Brain pericyte (primary cell): ENCODE data around the gene ERP27.

Experiments used
- DNase-seq: peaks from one replicate; pipeline ENCODE4 v3.0.0-alpha.2; 2012; ENCODE audit warnings: low read depth, low spot score

The ERP27 gene

DNA sequence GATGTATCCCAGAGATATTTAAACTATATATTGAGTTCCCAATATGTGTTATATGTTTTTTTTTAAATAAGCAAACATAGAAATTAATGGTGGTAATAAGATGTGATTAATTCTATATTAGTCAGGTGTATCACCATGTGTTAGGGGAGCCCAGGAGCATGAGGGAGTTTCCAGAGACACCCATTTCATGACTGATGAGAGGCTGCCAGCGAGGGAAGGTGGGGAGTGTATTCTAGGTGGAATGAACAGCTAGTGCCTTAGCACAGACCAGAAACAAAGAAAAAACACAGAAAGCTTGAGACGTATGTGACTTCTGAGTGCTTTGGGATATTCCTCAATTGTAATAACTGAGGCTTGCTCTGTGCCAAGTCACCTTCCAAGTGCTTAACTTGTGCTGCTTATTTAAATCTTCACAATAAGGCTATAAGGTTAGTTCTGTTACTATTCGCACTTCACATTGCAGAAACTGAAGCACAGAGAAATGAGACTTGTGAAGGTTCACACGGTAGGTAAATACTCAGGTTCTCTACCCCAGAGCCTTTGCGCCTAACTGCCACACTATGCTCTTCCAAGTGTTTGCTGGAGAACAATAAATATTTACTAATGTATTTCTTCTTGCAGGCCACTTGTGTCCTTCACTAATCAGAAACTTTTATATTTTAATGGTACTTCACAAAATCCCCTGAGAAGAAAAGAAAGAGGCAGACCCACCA is 34.8 kb downstream of the ERP27 start:
- no peak for DNase-seq

DNA sequence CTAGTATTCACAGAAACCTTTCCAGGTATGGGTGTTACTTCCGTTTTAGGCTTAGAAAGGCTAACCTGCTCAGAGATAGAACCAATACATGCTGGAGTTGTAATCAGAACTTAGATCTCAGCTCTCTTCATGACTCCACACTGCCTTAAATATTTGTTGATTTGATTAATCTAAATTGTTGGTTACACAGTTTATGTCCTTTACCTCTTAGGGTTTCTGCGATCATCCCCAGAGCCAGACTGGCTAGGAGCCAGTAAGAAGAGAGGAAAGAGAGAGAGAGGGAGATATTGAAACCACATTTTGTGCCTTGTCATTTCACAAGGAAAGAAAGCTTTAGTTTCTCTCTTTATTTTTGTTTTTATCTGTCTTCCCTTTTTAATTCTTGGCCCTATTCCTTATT is 35.9 kb downstream of the ERP27 start:
- no peak for DNase-seq

DNA sequence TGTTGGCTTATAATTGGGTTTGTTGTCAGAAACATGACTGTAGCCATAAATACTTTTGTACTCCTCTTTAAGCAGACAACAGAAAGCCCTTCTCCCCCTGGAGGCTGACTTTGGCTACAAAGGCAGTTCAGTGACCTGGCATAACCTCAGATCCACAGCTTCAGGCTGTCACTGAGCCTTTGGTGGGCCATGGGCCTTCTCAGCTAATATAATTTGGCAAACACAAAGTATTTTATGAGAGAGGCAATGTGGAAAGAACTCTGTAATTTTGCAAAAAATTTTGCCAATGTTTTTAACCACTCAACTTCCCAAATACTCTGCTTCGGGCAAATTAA is 37.1 kb downstream of the ERP27 start:
- DNase-seq: no peak

DNA sequence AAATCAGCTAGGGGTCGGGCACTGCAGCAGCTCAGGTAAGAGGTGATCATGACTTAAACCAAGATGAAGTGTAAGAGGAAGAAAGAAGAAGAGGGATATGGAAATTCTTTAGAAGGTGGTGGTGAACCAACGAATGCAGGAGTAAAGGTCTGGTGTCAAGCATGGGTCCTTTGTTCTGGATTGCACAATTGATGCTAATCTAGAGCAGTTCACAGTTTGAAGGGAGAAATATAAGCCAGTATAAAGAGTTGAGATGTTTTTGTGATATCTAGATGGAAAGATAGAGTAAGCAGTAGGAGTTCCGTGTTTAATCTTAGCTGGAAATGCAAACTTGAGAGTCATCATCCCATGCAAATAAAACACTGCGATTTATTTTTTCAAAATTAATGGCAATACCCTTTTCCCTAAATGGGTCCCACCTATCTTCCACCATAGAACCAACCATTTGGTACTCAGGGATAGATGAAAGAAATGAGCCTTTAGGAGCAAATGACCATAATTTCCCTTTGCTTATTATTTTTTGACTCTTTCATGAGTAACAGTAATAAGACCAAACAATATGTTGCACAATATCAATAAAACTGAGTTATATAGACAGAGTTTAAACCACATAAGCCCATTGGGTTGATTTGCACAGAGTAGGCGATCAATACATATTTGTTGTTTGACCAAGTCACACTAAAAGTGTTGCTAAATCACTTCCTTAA is 37.7 kb downstream of the ERP27 start:
- no peak for DNase-seq

DNA sequence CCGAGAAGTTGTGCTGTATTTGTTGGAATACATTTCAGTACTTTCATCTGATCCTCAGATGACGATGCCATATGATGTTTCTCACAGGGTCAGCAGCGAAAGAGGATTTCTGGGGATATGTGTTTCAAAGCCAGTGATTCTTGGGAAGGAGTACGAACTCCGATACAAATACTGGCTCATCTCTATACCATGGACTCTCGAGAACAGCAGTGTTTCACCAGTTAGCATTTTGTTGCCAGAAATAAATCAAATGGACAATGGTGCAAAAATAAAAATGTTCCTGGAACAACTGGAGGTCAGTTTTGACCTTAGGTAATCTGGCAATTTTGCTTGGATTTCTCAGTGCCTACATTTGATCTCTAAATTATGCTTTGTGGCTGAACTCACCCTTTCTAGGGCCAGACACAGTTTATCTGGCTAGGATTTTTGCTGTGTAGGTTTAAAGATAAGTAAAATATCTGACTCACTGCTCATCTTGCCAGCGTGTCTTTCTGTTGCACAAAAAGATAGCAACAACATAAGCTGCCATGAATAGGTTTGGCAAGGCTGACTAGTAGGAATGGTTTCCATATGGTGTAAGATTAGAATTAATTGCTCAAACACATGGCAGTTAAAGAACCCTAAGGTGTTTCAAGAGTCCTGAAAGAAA is 41.7 kb downstream of the ERP27 start:
- DNase-seq: no peak

DNA sequence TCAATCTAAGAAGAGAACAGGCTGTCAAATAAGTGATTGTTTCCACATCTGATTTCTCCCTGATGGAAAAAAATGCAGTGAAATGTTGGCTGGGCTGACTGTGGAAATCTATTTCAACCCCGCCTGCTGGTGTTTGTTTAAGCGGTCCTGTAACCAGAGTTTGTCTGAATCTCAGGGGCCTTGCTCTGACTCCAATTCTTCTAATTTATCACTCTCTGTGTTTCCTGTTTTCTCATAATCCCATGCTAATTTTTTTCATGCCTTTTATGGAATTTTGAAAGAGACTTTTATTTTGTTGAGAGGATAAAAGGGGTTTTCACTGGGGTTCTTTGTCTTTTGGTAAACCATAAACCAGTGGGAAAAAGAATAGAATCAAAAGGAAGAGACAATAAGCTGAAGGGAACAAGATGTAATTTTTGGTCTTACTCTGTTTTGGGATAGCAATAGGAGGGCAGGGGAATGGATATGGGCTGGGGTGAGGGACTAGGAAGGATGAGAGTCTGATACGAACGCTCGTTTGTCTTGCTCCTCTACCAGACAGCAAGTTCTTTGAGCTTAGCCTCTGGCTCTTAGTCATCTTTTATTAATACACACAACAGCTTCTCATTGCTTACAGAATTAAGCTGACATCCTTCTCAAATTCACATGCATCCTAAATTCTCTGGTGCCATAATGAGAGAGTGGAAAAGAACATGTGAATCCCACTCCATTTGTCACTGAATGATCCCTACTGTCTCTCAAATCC is 44.7 kb downstream of the ERP27 start:
- DNase-seq: no peak

DNA sequence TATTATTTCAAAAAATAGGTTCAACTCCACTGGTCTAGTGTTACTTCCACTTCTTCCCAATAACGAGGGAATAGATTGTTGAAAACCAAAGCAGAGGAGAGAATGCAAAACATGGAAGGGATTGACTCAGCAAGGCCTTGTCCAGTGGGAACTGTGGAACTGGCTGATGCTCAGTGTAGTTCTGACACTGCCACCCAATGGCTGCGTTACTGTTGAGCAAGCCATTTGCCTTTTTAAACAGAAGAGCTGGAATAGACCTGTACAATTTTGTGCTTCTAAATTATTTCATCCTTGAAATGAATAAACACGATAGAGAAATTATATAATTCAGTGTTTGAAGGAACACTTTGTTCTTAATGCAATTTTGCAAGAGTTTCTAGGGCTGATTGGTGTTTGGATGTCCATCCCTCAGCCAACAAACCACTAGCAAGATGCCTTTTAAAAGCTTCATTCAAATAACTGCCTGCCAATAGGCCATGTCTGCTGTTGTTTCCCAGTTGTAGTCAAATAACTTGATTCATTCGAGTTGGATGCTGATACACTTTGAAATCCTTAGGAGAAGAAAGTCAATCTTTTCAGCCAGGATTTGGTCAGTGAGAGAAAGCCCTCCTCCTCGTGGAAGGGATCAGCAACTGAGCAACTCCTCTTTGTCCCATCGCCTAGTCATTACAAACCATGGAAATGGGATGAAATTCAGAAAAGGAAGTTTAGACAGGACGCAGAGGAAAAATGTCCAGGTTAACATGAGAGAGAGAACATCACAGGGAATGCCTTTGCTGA is 45.4 kb downstream of the ERP27 start:
- DNase-seq: no peak

DNA sequence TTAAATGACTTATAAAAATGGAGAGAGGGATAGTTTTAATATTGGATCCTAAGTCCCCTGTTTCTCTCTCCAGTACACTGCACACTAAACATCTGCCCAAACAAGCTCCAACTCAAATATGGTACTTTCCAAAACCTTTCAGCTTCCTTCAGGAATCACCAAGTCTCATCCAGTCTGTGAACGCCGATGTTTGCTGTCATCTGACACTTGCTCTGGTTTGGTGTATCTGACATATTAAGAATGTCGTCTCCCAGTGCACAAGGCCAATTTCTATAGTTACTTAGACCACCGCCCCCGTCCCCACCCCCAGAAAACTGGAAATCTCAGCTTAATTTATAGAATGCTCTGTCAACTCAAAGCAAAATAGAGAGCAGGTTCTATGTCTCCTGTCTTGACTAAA is 47.6 kb downstream of the ERP27 start:
- DNase-seq: no peak

DNA sequence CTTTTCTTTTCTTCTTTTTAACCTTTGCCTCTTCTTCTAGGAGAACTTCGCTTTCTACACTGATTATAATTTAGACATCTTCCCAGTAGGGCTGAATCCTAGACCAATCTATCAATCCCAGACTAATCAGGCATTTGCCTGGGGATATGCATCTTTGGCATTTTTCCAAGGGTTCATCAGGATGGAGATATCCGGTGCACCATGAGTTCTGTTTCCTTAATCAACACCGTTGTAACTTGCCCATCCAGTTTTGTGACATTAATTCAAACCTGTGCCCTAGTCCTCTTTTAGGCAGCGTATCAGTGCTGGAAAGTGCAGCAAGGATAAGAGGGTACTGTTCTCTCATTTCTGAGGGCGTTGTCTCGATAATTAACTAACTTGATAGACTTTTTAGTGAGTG is 52.1 kb downstream of the ERP27 start:
- DNase-seq: no peak

DNA sequence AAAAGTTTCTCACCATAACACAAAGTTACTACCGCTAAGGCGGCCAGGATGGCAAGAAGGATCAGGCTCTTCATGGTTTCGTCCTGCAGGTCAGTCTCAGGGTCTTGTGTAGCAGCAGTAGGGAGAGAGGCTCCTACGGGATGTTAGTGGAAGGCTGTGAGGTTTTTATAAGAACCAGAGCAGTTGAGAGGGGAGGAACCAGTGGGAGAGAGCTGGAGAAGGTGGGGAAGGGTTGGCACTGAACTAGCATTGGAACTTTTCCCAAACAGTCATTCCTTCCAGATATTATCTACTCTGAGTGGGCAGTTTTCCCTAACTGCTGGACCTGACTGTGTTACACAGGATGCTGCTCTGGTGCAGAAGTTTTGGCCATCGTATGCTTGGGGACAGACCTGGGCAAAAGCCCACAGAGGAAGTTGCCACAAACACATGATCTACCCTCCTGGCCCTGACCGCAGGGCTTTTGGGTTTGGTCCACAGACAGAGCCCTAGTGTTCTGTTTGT is 52.6 kb downstream of the ERP27 start, which contains the start of gene MGP:
Gene MGP, minus strand, starts transcription at position 137 of the 504 bp plus-strand sequence. Its CDS starts 63 bp downstream, at position 74.
- no peak for DNase-seq

DNA sequence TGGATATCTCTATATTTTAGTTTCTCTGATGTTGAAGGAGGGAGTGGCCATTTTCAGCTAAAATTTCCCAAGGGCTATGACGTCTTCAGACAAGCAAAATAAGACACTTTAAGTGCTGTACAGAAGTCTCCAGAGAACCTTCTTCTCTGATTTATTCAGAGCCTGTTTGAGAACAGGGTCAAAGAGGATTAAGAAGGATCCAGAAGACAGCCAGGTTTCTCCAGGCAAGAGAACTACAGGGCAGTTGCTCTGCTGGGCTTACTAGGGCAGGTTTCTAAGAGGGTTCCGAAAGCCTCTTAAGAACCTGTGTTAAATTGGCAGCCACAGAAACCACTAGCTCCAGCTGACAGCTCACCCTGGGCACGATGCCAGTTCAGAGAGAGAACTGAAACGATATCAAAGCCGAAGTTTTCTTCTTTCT is 53.9 kb downstream of the ERP27 start:
- DNase-seq: peak; percentile 59

DNA sequence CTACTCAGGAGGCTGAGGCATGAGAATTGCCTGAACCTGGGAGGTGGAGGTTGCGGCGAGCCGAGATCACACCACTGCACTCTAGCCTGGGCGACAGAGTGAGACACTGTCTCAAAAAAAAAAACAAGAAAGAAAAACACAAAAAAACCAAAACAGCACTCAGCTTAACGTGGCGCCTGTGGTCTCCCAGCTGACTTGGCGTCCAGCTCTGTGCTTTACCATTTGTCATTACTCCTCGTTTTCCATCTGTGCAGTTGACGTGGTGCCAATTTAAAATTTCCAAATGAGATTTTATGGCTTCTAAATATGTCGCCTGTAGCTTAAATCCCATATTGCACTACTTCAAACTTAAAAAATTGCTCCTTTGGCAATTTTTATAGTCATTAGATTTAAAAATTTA is 54.7 kb downstream of the ERP27 start:
- no peak for DNase-seq

DNA sequence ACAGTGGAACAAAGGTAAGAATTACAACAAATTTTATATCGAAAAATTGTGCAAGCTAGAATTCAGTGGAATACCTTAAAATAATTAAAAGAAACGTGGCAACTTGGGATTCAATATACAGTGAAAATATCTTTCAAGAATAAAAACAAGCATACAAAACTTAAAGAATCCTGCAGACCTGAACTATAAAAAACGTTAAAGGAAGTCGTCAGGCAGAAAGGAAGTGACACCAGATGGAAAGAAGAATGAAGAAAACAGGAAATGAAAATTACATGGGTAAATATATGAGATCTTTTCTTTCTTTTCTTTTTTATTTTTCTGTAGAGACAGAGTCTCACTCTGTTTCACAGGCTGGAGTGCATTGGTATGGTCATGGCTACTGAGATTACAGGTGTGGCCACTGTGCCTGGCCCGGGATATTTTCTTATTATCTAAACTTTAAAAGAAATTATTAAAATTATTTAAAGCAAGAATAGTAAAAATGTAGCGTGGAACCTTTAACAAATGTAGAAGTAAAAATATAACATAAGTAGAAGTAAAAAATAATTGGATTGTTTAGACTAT is 57.4 kb downstream of the ERP27 start:
- DNase-seq: no peak

DNA sequence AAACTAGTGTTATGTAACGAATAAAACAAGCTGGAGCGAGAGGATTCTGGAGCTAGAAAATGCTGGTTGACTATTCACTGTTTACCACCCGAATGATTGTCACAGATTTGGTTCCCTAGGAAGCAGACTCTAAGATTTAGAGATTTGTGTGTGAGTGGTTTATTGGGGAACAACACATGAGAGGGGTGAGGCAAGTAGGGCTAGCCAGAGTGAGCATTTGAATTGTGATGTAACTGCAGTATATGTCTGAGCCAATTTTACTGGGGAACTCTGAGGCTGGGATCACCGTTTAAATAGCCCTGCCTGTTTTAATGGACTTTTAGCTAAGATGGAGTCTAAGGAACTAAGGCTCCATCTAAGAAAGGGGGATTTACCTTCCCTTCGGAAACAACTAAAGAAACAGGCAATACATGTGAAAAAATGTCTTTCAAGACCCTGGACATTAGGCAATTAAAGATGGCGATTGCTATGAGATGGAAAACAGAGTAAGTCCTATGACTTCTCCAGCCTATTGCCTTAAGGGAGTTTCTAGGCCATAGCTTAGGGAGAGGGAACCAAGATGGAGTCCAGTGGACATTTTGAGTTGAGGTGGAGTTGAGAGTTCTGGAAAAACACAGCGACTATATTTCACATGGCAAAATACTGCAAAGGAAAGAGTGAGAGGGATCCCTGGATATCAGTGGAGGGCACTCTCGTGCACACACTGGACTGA is 59.0 kb downstream of the ERP27 start:
- DNase-seq: no peak

DNA sequence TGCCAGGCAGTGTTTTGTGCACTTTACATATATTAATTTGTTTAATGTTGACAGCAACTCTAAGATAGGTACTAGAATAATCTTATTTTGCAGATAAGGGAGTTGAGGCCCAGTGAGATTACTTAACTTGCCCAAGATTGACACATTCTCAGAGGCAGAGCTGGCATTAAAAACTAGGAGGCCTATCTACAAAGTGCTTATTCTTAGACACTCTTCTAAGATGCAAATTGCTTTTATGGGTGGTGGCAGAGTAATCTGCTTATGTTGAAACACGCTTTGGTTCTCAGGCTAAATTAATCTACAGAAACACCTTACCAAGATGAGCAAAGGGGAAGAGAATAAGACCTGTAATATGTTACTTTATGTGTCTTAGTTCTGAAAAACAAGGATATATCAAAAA is 59.8 kb downstream of the ERP27 start:
- no peak for DNase-seq

DNA sequence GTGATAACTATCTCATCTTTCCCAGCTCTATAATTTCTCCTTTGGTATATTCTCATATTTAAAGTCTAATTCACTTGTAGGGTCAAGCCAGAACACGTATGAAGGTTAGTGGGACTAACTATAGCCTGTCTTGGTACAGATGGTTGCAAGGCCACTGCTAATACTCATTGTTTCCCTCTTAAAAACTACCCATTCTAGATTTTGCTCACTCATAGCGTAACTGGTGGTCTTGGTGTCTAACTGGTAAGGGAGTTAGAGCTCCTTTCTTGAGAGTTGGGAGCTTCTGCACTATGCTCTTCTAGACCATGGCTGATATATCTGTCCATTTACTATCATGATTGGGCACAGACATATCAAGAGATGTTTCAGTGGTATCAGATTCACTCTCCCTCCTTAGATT is 61.5 kb downstream of the ERP27 start:
- no peak for DNase-seq

DNA sequence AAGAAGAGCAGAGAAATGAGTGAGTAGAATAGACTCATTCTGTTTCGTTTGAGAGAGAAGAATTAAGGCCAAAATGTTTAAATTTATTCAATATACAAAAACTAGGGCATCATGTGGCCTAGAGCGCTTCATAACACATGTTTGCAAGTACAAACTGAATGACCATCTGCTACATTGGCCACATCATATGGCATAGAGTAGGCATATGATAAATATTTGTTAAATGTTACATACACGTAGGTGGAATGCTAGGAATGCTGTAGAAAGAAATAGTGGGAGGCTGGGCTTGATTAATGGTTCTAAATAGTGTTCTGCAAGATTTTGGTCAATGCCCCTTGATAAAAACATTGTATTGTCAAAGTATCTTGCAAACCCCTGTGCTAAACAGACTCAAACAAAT is 63.5 kb downstream of the ERP27 start:
- no peak for DNase-seq

DNA sequence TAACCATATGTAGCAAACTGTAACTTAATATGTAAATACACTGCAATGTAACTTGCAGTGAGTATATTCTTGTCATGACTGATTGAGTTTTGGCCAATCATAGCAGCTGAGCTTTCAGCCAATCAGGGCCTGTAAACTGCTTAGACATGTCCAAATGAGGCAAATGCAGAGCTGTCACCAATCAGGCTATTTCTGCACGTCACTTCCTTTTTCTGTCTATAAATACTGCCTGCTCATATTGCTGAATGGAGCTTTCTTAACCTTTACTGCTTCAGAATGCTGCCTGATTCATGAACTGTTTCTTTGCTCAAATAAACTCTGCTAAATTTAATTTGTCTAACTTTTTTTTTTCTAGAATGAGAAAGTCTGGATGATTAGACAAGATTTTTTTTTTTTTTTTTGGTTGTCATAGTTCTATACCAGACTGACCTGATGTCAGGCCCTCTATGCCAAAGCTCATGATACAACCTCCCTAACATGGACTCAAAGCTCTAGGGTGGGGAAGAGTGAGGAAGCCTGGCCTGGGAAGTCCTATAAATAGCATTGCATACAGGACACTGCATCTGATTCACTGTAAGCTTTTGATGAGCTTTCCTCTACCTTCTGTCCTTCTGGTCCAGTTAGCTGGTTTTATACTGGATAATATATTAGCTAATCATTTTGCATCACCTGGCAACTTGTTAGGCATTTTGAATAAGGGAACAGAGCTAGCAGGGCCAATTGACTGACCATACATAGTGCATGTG is 64.7 kb downstream of the ERP27 start:
- no peak for DNase-seq

DNA sequence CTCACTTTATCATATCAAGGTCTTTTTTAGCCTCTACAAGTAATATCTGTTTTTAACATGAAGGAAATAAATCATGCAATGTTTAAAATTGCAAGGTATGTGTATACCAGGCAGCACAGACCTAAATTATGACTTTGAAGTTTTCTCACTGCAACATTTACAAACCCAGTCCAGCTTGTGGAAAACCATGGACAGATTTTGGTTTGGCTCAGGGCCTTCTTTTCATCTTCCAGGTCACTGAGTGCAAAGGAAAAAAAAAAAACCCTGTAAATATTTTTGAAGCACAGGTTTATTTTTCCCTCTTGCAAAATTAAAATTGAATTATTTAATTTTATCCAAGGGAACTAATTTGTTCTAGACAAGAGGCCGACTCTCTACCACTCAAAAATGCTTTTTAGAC is 66.5 kb downstream of the ERP27 start:
- no peak for DNase-seq

DNA sequence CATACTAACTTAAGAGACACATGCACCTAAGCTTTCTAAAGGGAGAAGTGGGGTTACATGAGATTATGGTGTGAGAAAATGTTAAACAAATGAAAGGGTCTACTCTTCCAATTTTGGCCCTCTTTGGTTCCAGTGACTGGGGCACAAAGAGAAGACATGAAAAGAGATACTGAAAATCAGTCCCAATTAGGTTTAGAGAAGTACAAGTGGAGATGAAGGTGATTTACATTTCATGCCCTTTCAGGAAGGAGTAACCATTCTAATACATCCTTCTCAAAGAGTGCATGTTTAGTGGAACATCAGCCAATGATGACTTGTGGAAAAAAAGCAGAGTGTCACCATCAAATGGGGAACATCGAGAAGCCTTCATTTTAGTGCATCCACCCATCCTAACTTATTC is 67.1 kb downstream of the ERP27 start:
- no peak for DNase-seq
